ENCODE results near the gene MTA3. TPM values are rescaled to one million over a fixed set of nuclear protein-coding genes. Genes with fewer than 3 reads are reported as not detected.

Gene MTA3
- total RNA-seq, 1 experiment from 2014 or later: 18.8 TPM

DNA sequence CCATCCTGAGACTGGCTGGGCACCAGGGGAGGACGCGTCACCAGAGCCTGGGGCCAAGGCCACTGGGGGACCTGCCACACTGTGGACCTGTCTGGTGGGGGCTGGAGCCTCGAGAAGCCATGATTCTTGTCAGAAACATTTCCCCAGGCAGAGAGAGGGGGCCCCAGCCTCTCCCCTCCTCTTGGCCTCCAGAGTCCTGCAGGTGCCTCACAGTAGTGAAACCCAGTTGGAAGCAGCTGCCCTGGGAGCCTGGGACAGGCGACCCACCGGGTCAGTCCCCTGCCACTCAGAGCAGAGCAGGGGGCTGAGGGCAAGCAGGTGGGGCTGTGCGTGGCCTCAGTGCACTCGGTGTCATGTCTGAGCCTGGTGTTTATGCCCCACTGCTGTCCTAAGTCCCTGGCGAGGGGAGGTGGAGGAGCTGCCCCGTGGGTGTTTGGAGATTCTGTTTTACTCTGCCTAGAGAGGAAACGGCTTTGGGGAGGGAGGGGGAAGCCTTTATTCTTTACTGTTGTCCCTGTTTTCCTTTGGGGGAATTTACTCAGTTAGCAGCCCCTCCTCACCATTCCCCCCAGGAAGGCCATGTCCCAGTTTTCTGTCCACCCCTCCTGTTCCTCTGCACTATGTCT is 187.8 kb downstream of the MTA3 start:
- no peaks in the 10 kb centered on the region for H3K27me3 ChIP-seq
- H3K4me3 ChIP-seq: no peak overlapping the region
- DNase-seq: no peak
- no peaks in the 10 kb centered on the region for H3K36me3 ChIP-seq
- no peaks in the 10 kb centered on the region for H3K9me3 ChIP-seq

DNA sequence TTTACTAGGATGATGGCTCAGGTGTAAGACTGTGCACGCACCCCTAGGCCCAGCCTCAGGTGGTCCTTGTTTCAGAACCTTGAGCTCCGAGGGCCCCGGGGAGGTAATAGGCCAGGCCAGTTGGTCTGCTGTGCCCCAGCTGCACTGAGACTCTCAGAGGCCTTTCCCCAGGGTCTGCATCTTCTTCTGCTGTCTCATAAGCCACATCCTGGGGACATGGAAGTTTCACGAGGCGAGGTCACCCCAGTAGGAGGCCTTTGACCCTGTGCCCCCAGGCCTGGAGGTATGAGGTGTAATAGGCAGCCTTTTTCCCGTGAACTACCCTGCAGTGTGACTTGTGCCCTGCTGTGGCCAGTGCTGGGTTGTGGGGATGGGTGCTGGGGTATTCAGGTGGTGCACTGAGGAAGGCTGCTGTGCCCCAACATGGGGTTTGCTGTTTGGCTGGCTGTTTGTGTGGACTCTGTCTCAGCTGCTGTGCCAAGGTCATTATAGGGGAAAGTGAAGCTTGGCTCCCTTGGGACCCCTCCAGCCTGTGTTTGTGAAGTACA is 188.6 kb downstream of the MTA3 start:
- H3K36me3 ChIP-seq: no peaks in the 10 kb centered on the region
- H3K27me3 ChIP-seq: no peaks in the 10 kb centered on the region
- DNase-seq: no peak
- no peaks in the 10 kb centered on the region for H3K9me3 ChIP-seq
- H3K4me3 ChIP-seq: no peak overlapping the region

DNA sequence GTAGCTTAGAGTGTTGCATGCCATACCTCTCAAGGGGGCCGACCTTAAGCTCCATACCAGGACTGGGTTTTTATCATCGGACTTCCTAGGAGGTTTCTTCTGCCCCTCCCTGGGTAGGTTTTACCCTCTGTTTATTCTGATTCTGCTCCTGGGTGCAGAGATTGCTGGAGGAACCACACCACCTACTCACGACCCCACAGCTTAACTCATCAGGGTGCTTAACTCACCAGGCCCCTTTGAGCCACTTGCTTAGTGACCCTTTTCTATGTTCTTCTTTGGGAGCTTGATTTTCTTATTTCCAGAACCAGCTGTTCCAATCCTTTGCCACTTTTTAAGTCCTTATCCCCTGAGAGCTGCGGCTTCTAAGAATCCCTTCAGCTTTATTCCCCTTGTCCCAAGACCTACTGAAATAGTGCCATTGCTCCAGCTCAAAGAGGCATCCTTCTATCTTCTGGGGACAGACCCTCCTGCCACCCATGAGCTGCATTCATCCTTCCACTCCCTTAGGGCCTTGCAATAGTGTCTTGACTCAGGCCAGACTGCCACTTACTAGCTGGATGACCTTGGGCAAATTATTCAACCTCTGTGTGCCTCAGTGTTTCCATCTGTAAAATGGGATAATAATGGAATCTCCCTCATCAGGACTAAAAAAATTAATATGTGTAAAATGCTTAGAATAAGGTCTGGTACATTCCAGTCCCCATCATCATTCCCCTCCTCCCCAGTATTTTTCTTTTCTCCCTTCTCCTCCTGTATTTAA is 189.7 kb downstream of the MTA3 start:
- H3K9me3 ChIP-seq: no peaks in the 10 kb centered on the region
- no peak for DNase-seq
- no peak overlapping the region for H3K4me3 ChIP-seq
- no peaks in the 10 kb centered on the region for H3K27me3 ChIP-seq
- no peaks in the 10 kb centered on the region for H3K36me3 ChIP-seq

DNA sequence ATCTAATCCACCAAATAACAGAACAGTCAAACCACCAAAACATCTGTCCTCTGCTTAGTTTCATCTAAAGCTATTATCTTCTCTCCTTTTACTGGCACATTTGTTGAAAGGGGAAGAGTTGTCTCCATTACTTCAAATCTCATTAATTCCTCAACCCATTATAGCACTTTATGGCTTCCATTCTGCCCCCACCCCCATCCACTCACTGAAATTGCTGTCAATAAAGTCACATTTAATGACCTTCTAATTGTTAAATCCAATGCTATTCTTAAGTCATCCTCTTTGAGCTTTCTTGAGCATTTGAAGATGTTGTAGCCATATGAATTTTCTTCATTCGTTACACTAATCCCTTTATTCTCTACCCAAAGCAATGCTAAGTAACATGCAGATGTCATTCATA is 190.3 kb downstream of the MTA3 start:
- no peak for DNase-seq
- no peaks in the 10 kb centered on the region for H3K36me3 ChIP-seq
- no peaks in the 10 kb centered on the region for H3K9me3 ChIP-seq
- H3K27me3 ChIP-seq: no peaks in the 10 kb centered on the region
- H3K4me3 ChIP-seq: no peak overlapping the region

DNA sequence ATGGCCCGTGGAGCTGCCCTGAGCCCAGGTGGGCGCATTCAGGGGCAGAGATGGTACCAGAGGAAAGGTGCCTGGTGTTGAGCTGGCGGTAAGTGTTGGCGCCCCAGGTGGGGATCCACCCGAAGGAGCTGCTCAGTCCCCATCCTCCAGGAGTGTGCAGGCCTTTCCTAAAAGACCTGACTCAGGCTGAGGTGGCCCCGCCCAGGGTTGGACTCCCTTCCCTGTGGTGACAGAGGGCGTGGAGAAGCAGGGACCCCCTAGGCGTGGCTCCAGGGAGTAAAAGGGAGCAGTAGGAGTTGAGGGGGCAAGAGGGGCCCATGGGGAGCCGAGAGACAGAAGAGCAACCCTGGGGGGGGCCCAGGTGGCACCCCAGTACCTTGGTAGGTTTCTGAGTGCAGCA is 193.1 kb downstream of the MTA3 start:
- Histone ChIP-seq H3K27me3 (no peaks in the 10 kb centered on the region), H3K4me3 (no peak overlapping the region), H3K9me3 (no peaks in the 10 kb centered on the region), H3K36me3 (no peaks in the 10 kb centered on the region)
- no peak for DNase-seq

DNA sequence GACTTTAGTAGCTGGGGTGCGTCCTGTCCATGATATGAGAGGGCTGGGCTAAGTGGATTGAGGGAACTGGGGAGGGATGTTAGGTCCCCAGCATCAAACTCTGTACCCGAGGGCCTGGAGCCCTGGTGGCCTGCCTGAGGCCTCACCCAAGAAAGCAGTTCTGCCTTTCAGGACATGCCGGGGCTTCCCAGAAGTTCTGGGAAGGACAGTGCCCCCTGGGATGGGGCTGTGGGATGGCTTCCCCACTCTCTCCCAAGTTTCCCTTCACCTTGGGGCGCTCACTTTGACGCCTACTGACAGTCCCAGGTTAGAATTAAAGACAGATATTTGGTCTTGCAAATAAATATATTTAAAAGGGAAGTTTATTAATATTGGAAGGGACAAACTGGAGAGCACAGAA is 193.7 kb downstream of the MTA3 start:
- Histone ChIP-seq H3K9me3 (no peaks in the 10 kb centered on the region), H3K4me3 (no peak overlapping the region), H3K36me3 (no peaks in the 10 kb centered on the region), H3K27me3 (no peaks in the 10 kb centered on the region)
- no peak for DNase-seq

DNA sequence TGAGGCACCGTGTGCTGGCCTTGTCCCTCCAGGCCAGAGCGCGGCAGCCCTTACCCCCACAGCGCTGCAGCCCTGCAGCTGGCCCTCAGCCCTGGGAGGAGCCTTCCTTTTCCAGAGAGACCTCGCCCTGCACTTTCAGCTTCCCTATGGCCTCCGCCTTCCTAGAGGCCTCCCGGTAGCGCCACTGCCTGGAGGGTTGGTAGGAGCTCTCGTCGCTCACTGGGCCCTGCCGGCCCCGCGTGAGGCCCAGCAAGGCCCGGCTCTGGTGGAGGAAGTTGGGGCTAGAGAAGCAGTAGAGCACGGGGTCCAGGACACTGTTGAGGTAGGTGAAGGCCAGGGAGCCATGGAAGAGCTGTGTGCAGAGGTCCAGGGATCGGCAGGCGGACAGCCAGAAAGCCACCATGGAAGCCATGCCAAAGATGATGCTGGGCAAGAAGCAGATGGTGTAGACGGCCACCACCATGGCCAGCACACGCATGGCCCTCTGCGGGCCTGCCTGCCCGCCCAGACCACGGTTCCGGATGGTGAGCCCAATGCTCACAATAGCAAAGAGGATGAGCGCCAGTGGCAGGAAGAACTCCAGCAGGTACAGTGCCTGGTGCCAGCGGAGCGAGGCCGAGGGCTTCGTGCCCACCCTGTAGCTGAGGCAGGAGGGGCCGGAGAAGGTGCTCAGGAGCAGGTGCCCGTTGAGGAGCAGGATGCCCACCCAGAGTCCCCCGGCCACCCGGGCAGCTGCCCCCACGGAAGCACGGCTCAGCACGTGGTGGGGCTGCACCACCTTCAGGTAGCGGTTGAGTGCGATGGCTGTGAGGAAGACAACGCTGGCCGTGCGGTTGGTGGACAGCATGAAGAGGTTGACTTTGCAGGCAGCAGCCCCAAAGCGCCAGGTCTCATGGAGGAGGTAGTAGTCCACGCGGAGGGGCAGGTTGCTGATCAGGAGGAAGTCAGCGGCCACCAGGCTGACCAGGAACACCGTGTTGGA is 194.7 kb downstream of the MTA3 start:
- no peaks in the 10 kb centered on the region for H3K9me3 ChIP-seq
- no peak for DNase-seq
- no peaks in the 10 kb centered on the region for H3K36me3 ChIP-seq
- H3K27me3 ChIP-seq: no peaks in the 10 kb centered on the region
- H3K4me3 ChIP-seq: no peak overlapping the region

DNA sequence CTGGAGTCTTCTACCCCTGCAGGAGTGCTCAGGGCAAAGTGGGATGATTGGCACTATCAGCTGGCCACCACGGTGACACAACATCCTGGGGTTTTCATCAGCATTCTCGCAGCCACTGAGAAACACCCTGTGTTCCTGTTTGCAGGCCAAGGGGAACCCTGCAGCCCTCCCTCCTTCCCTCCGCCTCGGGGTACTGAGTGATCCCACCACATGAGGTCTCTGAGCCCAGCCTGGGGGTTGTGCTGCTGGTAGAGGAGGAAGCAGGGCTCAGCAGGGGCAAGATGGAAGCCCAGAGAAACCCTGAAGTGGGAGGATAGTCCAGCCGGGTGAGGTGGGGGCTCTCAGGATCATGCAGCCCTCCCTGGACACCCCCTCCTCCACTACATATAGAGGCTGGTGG is 195.7 kb downstream of the MTA3 start, which contains the start of gene OXER1:
OXER1 (minus strand) TSS at position 40 of the 400 bp plus-strand sequence. CDS start 73 bp downstream, outside the sequence.
- H3K4me3 ChIP-seq: no peak within 1 kb of the TSS
- no peaks in the 10 kb centered on the region for H3K36me3 ChIP-seq
- no peaks in the 10 kb centered on the region for H3K27me3 ChIP-seq
- DNase-seq: no peak
- no peaks in the 10 kb centered on the region for H3K9me3 ChIP-seq

DNA sequence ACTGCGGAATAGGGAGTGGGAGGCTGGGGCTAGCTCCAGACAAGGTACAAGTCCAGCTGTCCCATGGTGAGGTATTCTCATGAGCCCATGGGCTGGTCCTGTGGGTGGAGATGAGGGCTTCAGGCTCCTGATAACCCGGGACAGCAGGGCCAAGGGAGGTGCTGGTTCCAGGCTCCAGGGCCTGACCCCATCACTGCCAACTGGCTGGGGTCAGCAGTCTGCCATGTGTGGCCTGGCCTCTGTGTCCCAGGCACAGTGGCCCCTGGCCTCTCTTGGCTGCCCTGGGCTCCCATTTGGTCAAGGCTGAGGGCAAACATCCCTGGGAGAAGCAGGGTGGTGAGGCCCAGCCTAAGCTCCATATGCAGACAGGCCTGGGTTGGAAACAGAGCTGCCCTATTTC is 196.5 kb downstream of the MTA3 start:
- H3K36me3 ChIP-seq: no peaks in the 10 kb centered on the region
- no peak for DNase-seq
- H3K9me3 ChIP-seq: no peaks in the 10 kb centered on the region
- H3K4me3 ChIP-seq: no peak overlapping the region
- no peaks in the 10 kb centered on the region for H3K27me3 ChIP-seq

DNA sequence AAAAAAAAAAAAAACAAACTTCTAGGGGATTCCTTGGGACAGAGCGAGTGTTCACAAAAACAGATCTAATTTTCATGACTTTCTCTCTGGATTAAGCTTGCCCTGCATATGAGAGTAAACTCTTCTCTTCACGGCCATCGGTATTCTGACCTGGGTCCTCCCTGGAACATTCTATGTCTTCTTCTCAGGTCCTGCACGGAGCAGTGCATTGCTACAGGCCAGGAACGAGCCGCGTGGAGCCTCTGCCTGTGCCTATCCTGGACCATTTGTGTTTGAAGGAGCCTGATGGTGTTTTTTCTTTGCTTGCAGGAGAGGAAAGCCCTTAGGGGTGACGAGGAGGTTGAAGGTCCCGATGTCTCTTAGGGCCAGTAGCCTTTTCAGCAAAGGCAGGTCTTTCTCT is 197.3 kb downstream of the MTA3 start:
- no peak for DNase-seq
- Histone ChIP-seq H3K36me3 (no peaks in the 10 kb centered on the region), H3K9me3 (no peaks in the 10 kb centered on the region), H3K27me3 (no peaks in the 10 kb centered on the region), H3K4me3 (no peak overlapping the region)

DNA sequence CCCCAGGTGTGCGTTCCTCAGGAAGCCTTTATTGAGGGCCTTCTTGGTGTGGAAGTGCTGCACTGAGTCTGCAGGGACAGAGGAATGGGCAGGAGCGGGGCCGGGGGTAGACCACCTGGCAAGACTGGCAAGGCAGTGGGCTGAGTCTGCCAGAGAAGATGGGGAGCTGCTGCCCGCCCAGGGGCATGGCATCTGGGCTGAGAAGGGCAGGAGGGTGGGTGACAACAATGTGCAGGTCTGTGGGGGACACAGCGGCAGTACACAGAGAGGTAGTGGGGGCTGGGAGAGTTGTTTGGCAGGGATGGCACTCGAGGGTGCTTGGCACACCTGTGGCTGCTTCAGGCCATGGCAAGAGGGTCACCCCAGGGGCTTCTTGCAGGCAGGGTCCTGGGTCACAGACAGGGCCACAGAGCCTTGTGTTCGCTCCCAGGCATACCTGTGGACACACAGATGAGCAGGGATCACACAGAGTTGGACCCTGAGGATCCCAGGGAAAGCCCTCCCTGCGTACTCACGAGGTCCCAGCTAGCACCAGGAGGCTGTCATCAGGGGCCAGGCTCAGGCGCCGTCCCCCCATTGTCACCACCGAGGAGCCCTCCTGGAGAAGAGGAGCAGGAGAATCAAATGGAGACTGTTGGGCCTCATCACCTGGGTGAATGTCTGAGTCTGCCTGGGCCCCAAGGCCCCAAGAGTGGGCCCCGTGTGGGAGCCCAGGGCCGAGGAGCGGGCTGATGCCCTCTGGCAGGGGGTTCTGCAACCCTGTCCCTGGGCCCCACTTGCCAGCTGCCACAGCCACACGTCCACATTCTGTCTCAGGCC is 198.9 kb downstream of the MTA3 start:
- H3K9me3 ChIP-seq: no peaks in the 10 kb centered on the region
- no peaks in the 10 kb centered on the region for H3K27me3 ChIP-seq
- DNase-seq: no peak
- H3K4me3 ChIP-seq: no peak overlapping the region
- no peaks in the 10 kb centered on the region for H3K36me3 ChIP-seq

DNA sequence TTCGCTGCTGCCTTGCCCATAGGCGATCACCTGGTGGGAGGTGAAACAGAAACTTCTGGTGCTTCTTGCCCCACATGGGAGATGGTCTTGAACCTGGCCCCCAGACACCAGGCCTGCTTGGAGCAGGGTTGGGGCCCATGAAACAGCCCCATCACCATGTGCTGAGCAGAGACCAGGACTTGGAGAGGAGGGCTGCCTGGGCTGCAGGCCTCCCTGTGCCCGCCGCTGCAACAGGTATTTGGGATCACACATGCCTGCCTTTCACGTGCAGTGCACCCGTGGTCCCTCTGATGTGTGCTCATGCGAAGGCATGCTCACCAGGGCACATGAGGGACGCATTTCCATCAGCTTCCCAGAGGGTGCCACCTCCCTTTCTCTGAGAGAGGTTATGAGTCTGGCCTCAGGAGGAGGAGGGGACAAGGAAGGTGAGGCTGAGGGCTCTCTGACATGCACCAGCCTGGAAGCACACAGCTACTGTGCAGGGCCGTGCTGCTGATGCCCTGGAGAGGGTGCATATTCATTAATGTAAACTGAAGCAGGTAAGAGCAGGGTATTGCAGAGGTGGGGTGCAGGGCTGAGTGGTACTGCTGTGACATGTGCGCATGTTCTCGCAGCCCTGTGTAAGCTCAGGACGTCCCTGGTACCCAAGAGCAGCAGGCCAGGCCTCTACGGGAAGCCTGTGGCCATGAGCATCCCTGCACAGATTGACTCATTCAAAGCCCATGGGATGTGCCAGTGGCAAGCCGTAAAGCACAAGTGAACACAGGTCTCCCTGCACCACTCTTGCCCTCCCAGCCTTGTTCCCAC is 199.7 kb downstream of the MTA3 start:
- Histone ChIP-seq H3K36me3 (no peaks in the 10 kb centered on the region), H3K9me3 (no peaks in the 10 kb centered on the region), H3K27me3 (no peaks in the 10 kb centered on the region), H3K4me3 (no peak overlapping the region)
- DNase-seq: no peak

DNA sequence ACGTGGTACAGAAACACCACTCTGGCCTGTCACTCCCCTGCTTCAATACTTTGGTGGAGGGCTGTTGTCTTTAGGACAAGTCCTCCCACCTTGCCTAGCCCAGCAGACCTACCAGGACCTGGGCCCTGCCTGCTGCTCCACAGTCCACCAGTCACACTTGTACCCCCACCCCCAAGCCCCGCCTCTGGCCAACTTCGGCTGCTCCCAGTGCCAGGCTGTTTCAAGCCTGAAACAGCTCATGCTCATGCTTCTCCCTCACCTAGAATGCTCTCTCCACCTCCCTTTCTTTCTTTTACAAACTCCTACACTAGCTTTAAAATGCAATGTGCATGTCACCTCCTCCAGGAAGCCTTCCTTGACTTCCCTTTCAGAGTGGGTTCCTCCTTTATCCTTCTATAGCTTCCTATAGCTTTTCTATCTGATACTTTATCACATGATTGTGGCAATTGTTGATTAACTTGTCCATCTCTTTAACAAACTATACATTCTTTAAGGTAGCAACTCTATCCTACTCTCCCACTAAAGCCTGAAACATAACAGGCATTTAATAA is 200.3 kb downstream of the MTA3 start:
- no peaks in the 10 kb centered on the region for H3K36me3 ChIP-seq
- H3K4me3 ChIP-seq: no peak overlapping the region
- H3K27me3 ChIP-seq: no peaks in the 10 kb centered on the region
- DNase-seq: no peak
- H3K9me3 ChIP-seq: no peaks in the 10 kb centered on the region

DNA sequence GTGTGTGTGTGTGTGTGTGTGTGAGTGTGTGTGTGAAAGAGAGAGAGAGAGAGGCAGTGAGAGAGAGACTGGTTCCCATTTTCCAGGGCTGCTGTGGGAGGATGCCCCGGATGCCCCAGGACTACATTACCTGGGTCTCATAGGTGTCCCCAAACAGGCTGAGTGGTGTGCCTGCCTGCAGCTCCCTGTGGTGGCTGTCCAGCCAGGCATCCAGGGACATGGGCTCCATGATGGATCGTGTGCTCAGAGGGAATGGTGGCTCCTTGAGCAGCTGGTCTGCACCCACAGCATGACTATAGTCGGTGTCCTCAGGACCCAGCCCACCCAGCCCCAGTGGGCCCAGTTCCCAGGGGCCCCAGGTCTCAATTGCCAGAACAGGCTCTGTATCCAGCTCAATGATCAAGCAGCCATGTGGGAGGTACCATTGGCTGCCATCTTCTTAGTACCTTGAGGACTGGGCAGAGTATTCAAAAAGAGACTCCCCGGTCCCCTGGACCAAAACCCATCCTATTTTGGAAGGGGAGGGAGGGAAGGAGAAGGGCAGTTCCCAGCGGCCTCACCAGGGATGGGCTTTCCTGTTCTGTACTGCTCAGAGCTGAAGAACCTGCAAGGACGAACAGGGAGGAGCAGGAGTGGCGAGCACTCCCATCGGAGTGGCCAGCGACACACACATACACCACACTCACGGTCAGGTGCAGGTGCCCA is 201.3 kb downstream of the MTA3 start:
- no peaks in the 10 kb centered on the region for H3K27me3 ChIP-seq
- no peak for DNase-seq
- no peaks in the 10 kb centered on the region for H3K36me3 ChIP-seq
- H3K4me3 ChIP-seq: no peak overlapping the region
- no peaks in the 10 kb centered on the region for H3K9me3 ChIP-seq
